Trophoblast cell (in vitro differentiated cells and primary cell): ENCODE results near the gene KCNH6.

ENCODE experiments used
- DNase-seq, 2 donors: peaks; one replicate each; pipeline ENCODE4 v3.0.0-alpha.2; 2016
- H2AFZ ChIP-seq: 2 replicates; pipeline ENCODE4 v1.6.1; 2013; ENCODE audit warnings: low read length, moderate library complexity, mild to moderate bottlenecking; ENCODE audit not compliant: insufficient read depth, poor library complexity
- H2AK5ac ChIP-seq: 2 replicates; pipeline ENCODE4 v1.6.1; 2013; ENCODE audit warnings: mild to moderate bottlenecking, low read length
- H2BK120ac ChIP-seq: 2 replicates; pipeline ENCODE4 v1.6.1; 2013; ENCODE audit warnings: low read length, mild to moderate bottlenecking, moderate library complexity; ENCODE audit not compliant: insufficient read depth, poor library complexity
- H2BK12ac ChIP-seq: 2 replicates; pipeline ENCODE4 v1.6.1; 2013; ENCODE audit warnings: mild to moderate bottlenecking, low read length, moderate library complexity
- H2BK5ac ChIP-seq: 2 replicates; pipeline ENCODE4 v1.6.1; 2013; ENCODE audit warnings: low read length, low read depth, moderate library complexity, mild to moderate bottlenecking; ENCODE audit not compliant: poor library complexity
- H3K14ac ChIP-seq: 2 replicates; pipeline ENCODE4 v1.6.1; 2013; ENCODE audit warnings: mild to moderate bottlenecking, low read length
- H3K18ac ChIP-seq: 2 replicates; pipeline ENCODE4 v1.6.1; 2013; ENCODE audit warnings: mild to moderate bottlenecking, low read length
- H3K23ac ChIP-seq: 2 replicates; pipeline ENCODE4 v1.6.1; 2013; ENCODE audit warnings: low read length
- H3K27ac ChIP-seq: 2 replicates; pipeline ENCODE4 v1.5.1; 2013; ENCODE audit warnings: low read depth, mild to moderate bottlenecking, inconsistent platforms, low read length, moderate library complexity
- H3K27me3 ChIP-seq: 2 replicates; pipeline ENCODE4 v1.6.1; 2013; ENCODE audit warnings: inconsistent platforms, mild to moderate bottlenecking, low read length, moderate library complexity; ENCODE audit not compliant: insufficient read depth
- H3K36me3 ChIP-seq, 2 experiments: 1 replicate in 1 of 2; 2 replicates in 1 of 2; pipeline ENCODE4 v1.6.1; 2013; ENCODE audit warnings: low read length in 2 of 2, mild to moderate bottlenecking in 2 of 2, moderate library complexity in 1 of 2; ENCODE audit not compliant: insufficient read depth in 2 of 2, control insufficient read depth in 1 of 2
- H3K4ac ChIP-seq: 2 replicates; pipeline ENCODE4 v1.6.1; 2013; ENCODE audit warnings: low read depth, mild to moderate bottlenecking, low read length, moderate library complexity
- H3K4me1 ChIP-seq, 2 experiments: 1 replicate in 1 of 2; 2 replicates in 1 of 2; pipeline ENCODE4 v1.6.1; 2013; ENCODE audit warnings: low read length in 2 of 2, mild to moderate bottlenecking in 2 of 2, moderate library complexity in 1 of 2; ENCODE audit not compliant: insufficient read depth in 2 of 2, control insufficient read depth in 1 of 2
- H3K4me2 ChIP-seq: 2 replicates; pipeline ENCODE4 v1.6.1; 2013; ENCODE audit warnings: inconsistent platforms, mild to moderate bottlenecking, low read length, moderate library complexity
- H3K4me3 ChIP-seq: 2 replicates; pipeline ENCODE4 v1.5.1; 2013; ENCODE audit warnings: mild to moderate bottlenecking, low read depth, low read length, inconsistent platforms
- H3K79me1 ChIP-seq: one replicate; pipeline ENCODE4 v1.6.1; 2013; ENCODE audit warnings: low read length
- H3K79me2 ChIP-seq: 2 replicates; pipeline ENCODE4 v1.6.1; 2013; ENCODE audit warnings: low read length, mild to moderate bottlenecking; ENCODE audit not compliant: control insufficient read depth, insufficient read depth, poor library complexity
- H3K9ac ChIP-seq: 2 replicates; pipeline ENCODE4 v1.6.1; 2013; ENCODE audit warnings: mild to moderate bottlenecking, low read length
- H3K9me3 ChIP-seq: 2 replicates; pipeline ENCODE4 v1.6.1; 2013; ENCODE audit warnings: low read depth, mild to moderate bottlenecking, control low read depth, inconsistent platforms, low read length; ENCODE audit not compliant: insufficient read depth
- H4K12ac ChIP-seq: 2 replicates; pipeline ENCODE4 v1.6.1; 2013; ENCODE audit warnings: low read depth, mild to moderate bottlenecking, low read length, moderate library complexity
- H4K8ac ChIP-seq: 2 replicates; pipeline ENCODE4 v1.6.1; 2013; ENCODE audit warnings: low read depth, mild to moderate bottlenecking, low read length, moderate library complexity
- H4K91ac ChIP-seq: one replicate; pipeline ENCODE4 v1.6.1; 2013; ENCODE audit warnings: low read depth, mild to moderate bottlenecking, low read length, moderate library complexity
- WGBS: extraction: QIAGEN DNeasy Blood & Tissue Kit; methylation state at CpG from one replicate; pipeline ENCODE4 v1.1.7; 2013; ENCODE audit warnings: missing lambda C conversion rate; ENCODE audit not compliant: insufficient read length, insufficient coverage; ENCODE audit errors: extremely low coverage; 5-methylcytosine and 5-hydroxymethylcytosine counted together

Gene KCNH6

GRCh38 chr17:63476459-63476853, 46.7 kb upstream of the KCNH6 start:
- Histone ChIP-seq H3K4me3 (peak overlapping the region; percentile 56), H2AK5ac (no peak overlapping the region), H4K12ac (no peak overlapping the region), H3K18ac (no peak overlapping the region), H2BK12ac (no peak overlapping the region), H4K8ac (no peak overlapping the region), H2BK5ac (no peak overlapping the region), H3K4me1 (peaks cover 6 to 8% of the 10 kb centered on the region in 2 experiments), H3K27ac (no peak overlapping the region), H3K79me2 (no peaks in the 10 kb centered on the region), H3K9ac (no peak overlapping the region), H3K4me2 (peak overlapping the region; percentile 93), H2BK120ac (no peak overlapping the region), H3K14ac (no peak overlapping the region), H3K79me1 (no peaks in the 10 kb centered on the region), H3K9me3 (peaks cover 4% of the 10 kb centered on the region), H2AFZ (no peak overlapping the region), H3K4ac (no peak overlapping the region), H4K91ac (no peak overlapping the region), H3K36me3 (no peaks in the 10 kb centered on the region), H3K27me3 (peaks cover 4% of the 10 kb centered on the region), H3K23ac (no peak overlapping the region)
- peak in 1 of 2 donors; percentile 5 for DNase-seq
- WGBS, result no CpG with 5 or more reads among the region's 36 CpGs

- no peak within 1 kb of the TSS for H3K27ac ChIP-seq
- H2BK120ac ChIP-seq, result no peak within 1 kb of the TSS
- H3K36me3 ChIP-seq, result no peaks in the 10 kb centered on the region
- no peak within 1 kb of the TSS for H2BK5ac ChIP-seq
- H2AK5ac ChIP-seq, result no peak within 1 kb of the TSS
- no peak within 1 kb of the TSS for H3K4ac ChIP-seq
- peaks cover 4% of the 10 kb centered on the region for H3K27me3 ChIP-seq
- H3K4me1 ChIP-seq, result peaks cover 6 to 8% of the 10 kb centered on the region in 2 experiments
- peak within 1 kb of the TSS; percentile 56 for H3K4me3 ChIP-seq
- peak in 1 of 2 donors; percentile 28 for DNase-seq
- no peak within 1 kb of the TSS for H4K91ac ChIP-seq
- no peaks in the 10 kb centered on the region for H3K79me1 ChIP-seq
- no peak within 1 kb of the TSS for H4K12ac ChIP-seq
- peaks cover 4% of the 10 kb centered on the region for H3K9me3 ChIP-seq
- no peak within 1 kb of the TSS for H4K8ac ChIP-seq
- peak within 1 kb of the TSS; percentile 93 for H3K4me2 ChIP-seq
- WGBS, result no CpG with 5 or more reads among the region's 78 CpGs
- no peaks in the 10 kb centered on the region for H3K79me2 ChIP-seq
- H3K18ac ChIP-seq, result no peak within 1 kb of the TSS
- no peak within 1 kb of the TSS for H3K23ac ChIP-seq
- H2AFZ ChIP-seq, result peak within 1 kb of the TSS; percentile 17
- no peak within 1 kb of the TSS for H3K14ac ChIP-seq
- H3K9ac ChIP-seq, result no peak within 1 kb of the TSS
- no peak within 1 kb of the TSS for H2BK12ac ChIP-seq
Observed at GRCh38 chr17:63476854-63477479, 46.2 kb upstream of the KCNH6 start, which contains the start of gene ACE. Gene ACE, plus strand, starts transcription at chr17:63477061. Its CDS starts 34 bp downstream, at chr17:63477095.

DNA sequence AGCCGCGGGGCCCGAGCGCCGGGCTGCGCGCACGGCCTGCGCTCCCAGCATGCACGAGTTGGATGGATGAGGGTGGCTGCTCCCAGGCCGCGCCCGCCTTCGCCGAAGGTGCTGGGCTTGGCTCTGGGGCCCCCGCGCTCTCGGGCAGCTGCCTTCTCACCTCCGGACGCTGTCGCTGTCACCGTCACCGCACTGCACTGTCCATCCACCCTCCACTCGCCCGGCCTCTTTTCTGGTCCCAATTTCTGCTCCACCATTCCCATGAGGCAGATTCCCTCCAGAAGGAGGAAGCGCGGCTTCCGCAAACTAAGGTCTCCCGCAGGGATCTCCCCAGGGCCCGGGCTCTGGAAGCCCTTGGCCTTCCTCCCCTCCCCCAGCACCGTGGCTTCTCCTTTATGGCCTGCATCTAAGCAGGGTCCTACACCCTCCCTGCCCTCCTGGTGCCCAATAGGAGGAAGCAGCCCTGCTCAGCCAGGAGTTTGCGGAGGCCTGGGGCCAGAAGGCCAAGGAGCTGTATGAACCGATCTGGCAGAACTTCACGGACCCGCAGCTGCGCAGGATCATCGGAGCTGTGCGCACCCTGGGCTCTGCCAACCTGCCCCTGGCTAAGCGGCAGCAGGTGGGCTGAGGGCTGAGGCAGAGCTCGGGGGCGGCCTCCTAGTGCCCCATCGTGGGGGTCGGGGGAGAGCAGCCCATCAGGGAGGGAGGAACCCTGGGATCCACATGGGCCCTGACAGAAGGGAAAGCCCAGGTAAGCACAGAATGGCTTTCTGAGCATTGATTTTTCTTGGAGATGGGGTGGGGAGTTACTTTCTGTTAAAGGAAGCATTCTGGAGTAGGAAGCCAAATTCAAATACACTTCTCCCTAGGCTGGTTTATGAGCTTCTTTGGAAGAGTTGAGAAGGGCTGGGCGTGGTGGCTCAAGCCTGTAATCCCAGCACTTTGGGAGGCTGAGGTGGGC, 45.4 kb upstream of the KCNH6 start:
- peak in 1 of 2 donors; percentile 7 for DNase-seq
- H2AFZ ChIP-seq, result peak overlapping the region; percentile 17
- peak overlapping the region; percentile 14 for H3K4me3 ChIP-seq
- H3K4me1 ChIP-seq, result peaks cover 6 to 8% of the 10 kb centered on the region in 2 experiments
- peaks cover 4% of the 10 kb centered on the region for H3K27me3 ChIP-seq
- H3K14ac ChIP-seq, result no peak overlapping the region
- H2BK5ac ChIP-seq, result no peak overlapping the region
- H4K8ac ChIP-seq, result no peak overlapping the region
- peaks cover 4% of the 10 kb centered on the region for H3K9me3 ChIP-seq
- H3K79me1 ChIP-seq, result no peaks in the 10 kb centered on the region
- H3K79me2 ChIP-seq, result no peaks in the 10 kb centered on the region
- no peak overlapping the region for H3K18ac ChIP-seq
- no peak overlapping the region for H3K9ac ChIP-seq
- no peak overlapping the region for H4K91ac ChIP-seq
- no peaks in the 10 kb centered on the region for H3K36me3 ChIP-seq
- H2BK120ac ChIP-seq, result no peak overlapping the region
- H3K23ac ChIP-seq, result no peak overlapping the region
- peak overlapping the region; percentile 93 for H3K4me2 ChIP-seq
- H3K27ac ChIP-seq, result no peak overlapping the region
- H2BK12ac ChIP-seq, result no peak overlapping the region
- no CpG with 5 or more reads among the region's 44 CpGs for WGBS
- no peak overlapping the region for H2AK5ac ChIP-seq
- no peak overlapping the region for H3K4ac ChIP-seq
- H4K12ac ChIP-seq, result no peak overlapping the region

GRCh38 chr17:63478814-63479494, 44.2 kb upstream of the KCNH6 start:
- H3K79me2 ChIP-seq, result no peaks in the 10 kb centered on the region
- H3K79me1 ChIP-seq, result no peaks in the 10 kb centered on the region
- H2BK120ac ChIP-seq, result no peak overlapping the region
- no peak overlapping the region for H3K27ac ChIP-seq
- no peak overlapping the region for H3K4me2 ChIP-seq
- H3K4me3 ChIP-seq, result no peak overlapping the region
- no peaks in the 10 kb centered on the region for H3K36me3 ChIP-seq
- no peak overlapping the region for H3K9ac ChIP-seq
- no peak overlapping the region for H3K14ac ChIP-seq
- H4K12ac ChIP-seq, result no peak overlapping the region
- H3K18ac ChIP-seq, result no peak overlapping the region
- H3K9me3 ChIP-seq, result peaks cover 4% of the 10 kb centered on the region
- H3K4me1 ChIP-seq, result peaks cover 6 to 8% of the 10 kb centered on the region in 2 experiments
- H2AK5ac ChIP-seq, result no peak overlapping the region
- peak; percentile 54 to 71 for DNase-seq
- H2BK5ac ChIP-seq, result no peak overlapping the region
- peaks cover 4% of the 10 kb centered on the region for H3K27me3 ChIP-seq
- no peak overlapping the region for H2AFZ ChIP-seq
- H4K91ac ChIP-seq, result no peak overlapping the region
- no peak overlapping the region for H4K8ac ChIP-seq
- H3K4ac ChIP-seq, result no peak overlapping the region
- H3K23ac ChIP-seq, result no peak overlapping the region
- H2BK12ac ChIP-seq, result no peak overlapping the region
- no CpG with 5 or more reads among the region's 16 CpGs for WGBS
